Limb (tissue), 2 donors: ENCODE results near the gene RXFP2.

Source experiments
- DNase-seq, 2 donors: peaks; one replicate each; pipeline ENCODE4 v3.0.0-alpha.2; 2016; ENCODE audit errors: extremely low spot score in 2 of 2

RXFP2 gene

GRCh38 chr13:31826521-31826920, 87.2 kb downstream of the RXFP2 start:
- no peak for DNase-seq

- no peak for DNase-seq
Observed at GRCh38 chr13:31827707-31828106, 88.4 kb downstream of the RXFP2 start.

- no peak for DNase-seq
Observed at GRCh38 chr13:31835932-31836331, 96.6 kb downstream of the RXFP2 start.

GRCh38 chr13:31843044-31843443, 103.7 kb downstream of the RXFP2 start:
- DNase-seq = no peak

- peak; percentile 81 to 93 for DNase-seq
Observed at GRCh38 chr13:31846182-31846938, 107.0 kb downstream of the RXFP2 start.

GRCh38 chr13:31846961-31847752, 107.8 kb downstream of the RXFP2 start:
- no peak for DNase-seq

- DNase-seq = no peak
Observed at GRCh38 chr13:31848621-31849020, 109.3 kb downstream of the RXFP2 start.

- DNase-seq = no peak
Observed at GRCh38 chr13:31849206-31849605, 109.9 kb downstream of the RXFP2 start.

GRCh38 chr13:31850041-31850555, 110.8 kb downstream of the RXFP2 start:
- DNase-seq = no peak

- no peak for DNase-seq
Observed at GRCh38 chr13:31851216-31851615, 111.9 kb downstream of the RXFP2 start.
